ENCODE data around the gene RAD1.

The RAD1 gene, protein sequence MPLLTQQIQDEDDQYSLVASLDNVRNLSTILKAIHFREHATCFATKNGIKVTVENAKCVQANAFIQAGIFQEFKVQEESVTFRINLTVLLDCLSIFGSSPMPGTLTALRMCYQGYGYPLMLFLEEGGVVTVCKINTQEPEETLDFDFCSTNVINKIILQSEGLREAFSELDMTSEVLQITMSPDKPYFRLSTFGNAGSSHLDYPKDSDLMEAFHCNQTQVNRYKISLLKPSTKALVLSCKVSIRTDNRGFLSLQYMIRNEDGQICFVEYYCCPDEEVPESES

DNA sequence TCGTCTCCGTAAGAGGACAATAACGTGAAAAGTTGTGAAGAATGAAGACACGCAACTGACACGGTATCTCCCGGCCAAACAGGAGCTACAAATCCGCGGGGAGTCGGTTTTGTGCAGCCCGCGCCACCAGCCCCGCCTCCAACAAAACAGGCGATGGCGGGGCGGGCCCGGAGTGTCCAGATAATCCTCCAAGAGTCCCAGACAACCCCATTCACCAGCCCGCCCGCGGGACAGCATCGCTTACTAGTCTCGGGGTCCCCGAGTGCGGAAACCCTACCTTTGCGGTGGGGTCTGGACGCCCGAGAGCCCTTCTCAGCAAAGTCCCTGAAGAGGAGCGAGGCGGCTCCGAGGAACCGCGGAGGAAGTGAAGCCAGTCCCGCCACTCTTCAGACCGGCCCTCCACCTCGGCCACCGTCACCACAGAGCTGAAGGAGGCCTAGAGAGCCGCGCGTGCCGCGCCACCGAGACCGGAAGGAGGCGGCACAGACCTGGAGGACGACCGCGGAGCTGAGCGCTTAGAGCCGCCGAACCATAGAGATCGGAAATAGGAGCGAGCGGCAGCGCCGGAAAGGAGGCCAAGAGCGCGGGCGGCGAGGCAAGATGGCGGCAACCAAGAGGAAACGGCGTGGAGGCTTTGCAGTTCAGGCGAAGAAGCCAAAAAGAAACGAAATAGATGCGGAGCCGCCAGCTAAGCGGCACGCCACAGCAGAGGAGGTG, at the start of gene RAD1, which contains the start of gene BRIX1:
TSS of gene RAD1 (minus strand) at position 366 of the 717 bp plus-strand sequence. CDS start 612 bp downstream, outside the sequence.
TSS of gene BRIX1 (plus strand) at position 573 of the 717 bp plus-strand sequence. CDS start at position 601, 28 bp downstream.
- peak within 1 kb of the TSS; percentile 96 to 98 for H3K9ac ChIP-seq (ENCODE audit: low read length in 2 of 2)
- peaks cover 8 to 10% of the 10 kb centered on the region in 2 donors for H3K36me3 ChIP-seq (ENCODE audit: control insufficient read depth in 2 of 2, insufficient read depth in 2 of 2, low read length in 2 of 2)
- peak within 1 kb of the TSS; percentile 82 to 99 for H3K4me3 ChIP-seq (ENCODE audit: low read length in 2 of 2)
- H3K27me3 ChIP-seq (ENCODE audit: control insufficient read depth in 1 of 2, insufficient read depth in 2 of 2, low read length in 2 of 2): no peaks in the 10 kb centered on the region
- H3K9me3 ChIP-seq (ENCODE audit: control insufficient read depth in 2 of 2, low read length in 2 of 2): no peaks in the 10 kb centered on the region
- peaks cover 20% of the 10 kb centered on the region for H3K4me1 ChIP-seq (ENCODE audit: control insufficient read depth, insufficient read depth, low read length)
- H3K27ac ChIP-seq (ENCODE audit: low read length): peak within 1 kb of the TSS; percentile 80

- no peaks in the 10 kb centered on the region for H3K9me3 ChIP-seq (ENCODE audit: control insufficient read depth in 2 of 2, low read length in 2 of 2)
- no peak overlapping the region for H3K9ac ChIP-seq (ENCODE audit: low read length in 2 of 2)
- peaks cover 0 to 2% of the 10 kb centered on the region in 2 donors for H3K36me3 ChIP-seq (ENCODE audit: control insufficient read depth in 2 of 2, insufficient read depth in 2 of 2, low read length in 2 of 2)
- no peak overlapping the region for H3K4me3 ChIP-seq (ENCODE audit: low read length in 2 of 2)
- H3K4me1 ChIP-seq (ENCODE audit: control insufficient read depth, insufficient read depth, low read length): no peaks in the 10 kb centered on the region
- no peaks in the 10 kb centered on the region for H3K27me3 ChIP-seq (ENCODE audit: control insufficient read depth in 1 of 2, insufficient read depth in 2 of 2, low read length in 2 of 2)
- H3K27ac ChIP-seq (ENCODE audit: low read length): no peak overlapping the region
Measured at GRCh38 chr5:34959323-34959722, 44.0 kb upstream of the RAD1 start.

DNA sequence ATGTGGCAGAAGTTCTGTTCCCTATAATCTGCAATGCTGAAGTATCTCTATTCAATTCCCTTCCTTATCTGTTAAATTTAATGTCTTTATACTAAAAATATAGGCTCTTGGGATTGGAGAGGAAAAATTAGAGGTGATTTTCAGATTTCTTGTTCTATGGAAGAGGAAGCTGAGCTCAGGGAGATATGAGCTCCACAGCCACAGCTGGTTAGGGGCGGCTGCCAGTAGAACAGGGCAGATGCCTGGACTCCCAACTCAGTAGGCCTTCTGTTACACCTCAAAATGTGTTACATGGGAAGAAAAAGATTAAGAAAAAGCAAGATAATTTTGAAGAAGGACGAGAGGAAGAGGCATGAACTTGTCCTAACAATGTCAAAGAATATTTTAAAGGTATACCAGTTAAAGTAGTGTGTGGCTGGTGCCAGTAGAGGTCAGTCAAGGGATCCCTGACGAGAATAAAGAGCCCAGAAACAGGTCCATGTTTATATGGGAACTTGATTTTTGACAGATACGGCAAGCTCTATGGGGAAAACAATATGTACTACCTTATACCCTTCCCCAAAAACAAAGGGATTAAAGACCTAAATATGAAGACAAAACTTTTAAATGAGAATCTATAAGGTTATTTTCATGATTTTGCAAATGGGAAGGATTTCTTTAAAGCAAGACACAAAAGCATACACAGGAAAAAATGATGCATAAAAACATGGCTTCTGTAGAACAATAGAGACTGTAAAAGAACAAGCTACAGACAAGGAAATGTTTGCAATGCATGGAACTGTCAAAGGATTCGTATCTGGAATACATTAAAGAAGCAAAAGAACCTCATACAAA, 42.8 kb upstream of the RAD1 start:
- Histone ChIP-seq H3K27me3 (ENCODE audit: control insufficient read depth in 1 of 2, insufficient read depth in 2 of 2, low read length in 2 of 2) (no peaks in the 10 kb centered on the region), H3K4me3 (ENCODE audit: low read length in 2 of 2) (no peak overlapping the region), H3K9me3 (ENCODE audit: control insufficient read depth in 2 of 2, low read length in 2 of 2) (no peaks in the 10 kb centered on the region), H3K27ac (ENCODE audit: low read length) (no peak overlapping the region), H3K4me1 (ENCODE audit: control insufficient read depth, insufficient read depth, low read length) (no peaks in the 10 kb centered on the region), H3K9ac (ENCODE audit: low read length in 2 of 2) (no peak overlapping the region), H3K36me3 (ENCODE audit: control insufficient read depth in 2 of 2, insufficient read depth in 2 of 2, low read length in 2 of 2) (peaks cover 3 to 6% of the 10 kb centered on the region in 2 donors)

GRCh38 chr5:34957321-34957720, 42.0 kb upstream of the RAD1 start:
- no peak overlapping the region for H3K9ac ChIP-seq (ENCODE audit: low read length in 2 of 2)
- no peaks in the 10 kb centered on the region for H3K4me1 ChIP-seq (ENCODE audit: control insufficient read depth, insufficient read depth, low read length)
- H3K4me3 ChIP-seq (ENCODE audit: low read length in 2 of 2): no peak overlapping the region
- peaks cover 3 to 7% of the 10 kb centered on the region in 2 donors for H3K36me3 ChIP-seq (ENCODE audit: control insufficient read depth in 2 of 2, insufficient read depth in 2 of 2, low read length in 2 of 2)
- H3K9me3 ChIP-seq (ENCODE audit: control insufficient read depth in 2 of 2, low read length in 2 of 2): no peaks in the 10 kb centered on the region
- no peaks in the 10 kb centered on the region for H3K27me3 ChIP-seq (ENCODE audit: control insufficient read depth in 1 of 2, insufficient read depth in 2 of 2, low read length in 2 of 2)
- no peak overlapping the region for H3K27ac ChIP-seq (ENCODE audit: low read length)

DNA sequence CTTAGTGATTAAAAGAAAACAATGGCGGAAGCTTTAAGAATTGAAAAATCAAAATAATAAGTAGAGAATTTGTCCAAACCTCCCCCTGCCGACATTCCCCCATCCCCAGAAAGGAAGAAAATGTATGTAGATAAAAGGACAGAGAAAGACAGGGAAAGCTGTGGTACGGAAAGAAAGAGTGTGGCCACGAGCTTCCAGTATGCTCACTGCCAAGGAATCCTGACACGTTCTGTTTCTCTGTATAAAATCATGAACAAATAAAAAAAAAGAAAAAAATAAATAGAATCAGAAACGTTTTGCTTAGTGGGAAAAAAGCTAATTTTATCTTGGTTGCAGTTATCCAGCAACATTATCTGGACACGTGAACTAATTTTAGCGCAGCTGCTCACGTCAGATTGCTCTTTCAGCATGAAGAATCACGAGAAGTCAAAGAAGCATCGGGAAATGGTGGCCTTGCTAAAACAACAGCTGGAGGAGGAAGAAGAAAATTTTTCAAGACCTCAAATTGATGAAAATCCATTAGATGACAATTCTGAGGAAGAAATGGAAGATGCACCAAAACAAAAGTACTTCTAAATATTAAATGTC, 29.2 kb upstream of the RAD1 start:
- Histone ChIP-seq H3K27ac (ENCODE audit: low read length) (no peak overlapping the region), H3K4me3 (ENCODE audit: low read length in 2 of 2) (no peak overlapping the region), H3K9me3 (ENCODE audit: control insufficient read depth in 2 of 2, low read length in 2 of 2) (no peaks in the 10 kb centered on the region), H3K4me1 (ENCODE audit: control insufficient read depth, insufficient read depth, low read length) (no peaks in the 10 kb centered on the region), H3K36me3 (ENCODE audit: control insufficient read depth in 2 of 2, insufficient read depth in 2 of 2, low read length in 2 of 2) (peaks cover 10 to 23% of the 10 kb centered on the region in 2 donors), H3K27me3 (ENCODE audit: control insufficient read depth in 1 of 2, insufficient read depth in 2 of 2, low read length in 2 of 2) (no peaks in the 10 kb centered on the region), H3K9ac (ENCODE audit: low read length in 2 of 2) (no peak overlapping the region)

DNA sequence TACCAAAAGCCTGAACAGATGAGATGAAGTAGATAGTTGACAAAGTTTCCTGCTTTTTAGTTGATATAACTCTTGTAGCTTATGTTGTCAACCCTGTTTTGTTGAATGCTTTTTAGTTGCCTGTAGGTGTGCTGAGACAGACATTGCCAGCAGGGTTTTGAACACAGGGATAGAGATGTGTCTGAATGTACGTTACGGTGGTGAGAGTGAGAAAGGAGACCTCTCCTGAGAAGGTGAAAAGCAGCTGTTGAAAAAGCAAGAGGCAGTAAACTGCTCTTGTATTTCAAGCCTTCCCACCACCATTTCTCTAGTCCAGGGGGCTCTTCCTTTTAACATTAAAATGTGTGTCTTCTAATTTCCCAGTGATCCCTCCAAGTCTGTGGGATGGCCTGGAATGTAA, 28.7 kb upstream of the RAD1 start:
- Histone ChIP-seq H3K9ac (ENCODE audit: low read length in 2 of 2) (no peak overlapping the region), H3K4me3 (ENCODE audit: low read length in 2 of 2) (no peak overlapping the region), H3K4me1 (ENCODE audit: control insufficient read depth, insufficient read depth, low read length) (no peaks in the 10 kb centered on the region), H3K9me3 (ENCODE audit: control insufficient read depth in 2 of 2, low read length in 2 of 2) (no peaks in the 10 kb centered on the region), H3K27me3 (ENCODE audit: control insufficient read depth in 1 of 2, insufficient read depth in 2 of 2, low read length in 2 of 2) (no peaks in the 10 kb centered on the region), H3K36me3 (ENCODE audit: control insufficient read depth in 2 of 2, insufficient read depth in 2 of 2, low read length in 2 of 2) (peaks cover 10 to 18% of the 10 kb centered on the region in 2 donors), H3K27ac (ENCODE audit: low read length) (no peak overlapping the region)

DNA sequence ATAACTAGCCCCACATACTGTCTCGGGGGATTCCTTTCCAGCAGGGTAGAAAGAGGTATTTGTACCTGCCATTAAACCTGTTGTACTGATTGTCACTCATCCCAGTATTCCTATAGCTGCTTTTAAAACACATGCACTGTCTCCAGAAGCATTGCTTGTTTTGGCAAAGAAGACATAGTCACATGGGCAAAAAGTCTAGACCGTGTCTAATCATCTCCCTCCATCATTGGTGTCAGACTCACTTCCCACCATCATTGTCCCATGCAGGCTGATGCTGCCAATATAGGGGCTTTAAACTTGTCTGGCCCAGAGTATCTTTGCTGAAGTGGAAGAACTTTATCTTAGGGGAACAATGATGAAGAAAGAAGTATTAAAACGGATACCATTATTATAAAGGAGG, 26.6 kb upstream of the RAD1 start:
- no peaks in the 10 kb centered on the region for H3K27me3 ChIP-seq (ENCODE audit: control insufficient read depth in 1 of 2, insufficient read depth in 2 of 2, low read length in 2 of 2)
- H3K36me3 ChIP-seq (ENCODE audit: control insufficient read depth in 2 of 2, insufficient read depth in 2 of 2, low read length in 2 of 2): peaks cover 25 to 29% of the 10 kb centered on the region in 2 donors
- H3K9ac ChIP-seq (ENCODE audit: low read length in 2 of 2): no peak overlapping the region

GRCh38 chr5:34932947-34933346, 17.6 kb upstream of the RAD1 start:
- Histone ChIP-seq H3K9me3 (ENCODE audit: control insufficient read depth in 2 of 2, low read length in 2 of 2) (no peaks in the 10 kb centered on the region), H3K27ac (ENCODE audit: low read length) (no peak overlapping the region), H3K4me1 (ENCODE audit: control insufficient read depth, insufficient read depth, low read length) (peaks cover 5% of the 10 kb centered on the region), H3K4me3 (ENCODE audit: low read length in 2 of 2) (no peak overlapping the region), H3K36me3 (ENCODE audit: control insufficient read depth in 2 of 2, insufficient read depth in 2 of 2, low read length in 2 of 2) (peaks cover 9 to 12% of the 10 kb centered on the region in 2 donors), H3K27me3 (ENCODE audit: control insufficient read depth in 1 of 2, insufficient read depth in 2 of 2, low read length in 2 of 2) (no peaks in the 10 kb centered on the region), H3K9ac (ENCODE audit: low read length in 2 of 2) (no peak overlapping the region)

More for the DNA sequence above, 26.6 kb upstream of the RAD1 start:
- Histone ChIP-seq H3K4me1 (ENCODE audit: control insufficient read depth, insufficient read depth, low read length) (no peaks in the 10 kb centered on the region), H3K27ac (ENCODE audit: low read length) (no peak overlapping the region), H3K9me3 (ENCODE audit: control insufficient read depth in 2 of 2, low read length in 2 of 2) (no peaks in the 10 kb centered on the region), H3K4me3 (ENCODE audit: low read length in 2 of 2) (no peak overlapping the region)

DNA sequence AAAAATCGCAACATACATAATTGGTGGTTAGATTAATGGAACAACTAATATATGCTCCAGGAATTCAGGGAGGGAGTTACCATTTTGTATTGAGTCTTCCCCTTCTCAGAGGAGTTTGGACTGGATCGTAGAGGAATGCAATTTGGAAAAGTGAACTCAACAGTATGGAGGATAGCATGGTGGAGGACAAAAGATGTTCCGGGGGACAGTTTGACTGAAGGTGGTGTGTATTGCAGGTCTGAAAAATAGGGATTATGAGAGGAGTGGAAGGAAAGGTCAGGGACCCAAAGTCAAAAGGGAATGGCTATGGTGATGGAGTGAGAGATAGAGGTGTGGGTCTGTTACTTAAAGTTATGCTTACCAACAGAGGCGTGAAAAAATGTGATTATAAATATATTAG, 15.6 kb upstream of the RAD1 start:
- Histone ChIP-seq H3K9me3 (ENCODE audit: control insufficient read depth in 2 of 2, low read length in 2 of 2) (no peaks in the 10 kb centered on the region), H3K36me3 (ENCODE audit: control insufficient read depth in 2 of 2, insufficient read depth in 2 of 2, low read length in 2 of 2) (peaks cover 0 to 3% of the 10 kb centered on the region in 2 donors), H3K4me1 (ENCODE audit: control insufficient read depth, insufficient read depth, low read length) (peaks cover 5% of the 10 kb centered on the region), H3K27me3 (ENCODE audit: control insufficient read depth in 1 of 2, insufficient read depth in 2 of 2, low read length in 2 of 2) (no peaks in the 10 kb centered on the region), H3K27ac (ENCODE audit: low read length) (peak overlapping the region; percentile 90), H3K9ac (ENCODE audit: low read length in 2 of 2) (peak overlapping the region; percentile 81 to 83), H3K4me3 (ENCODE audit: low read length in 2 of 2) (peak overlapping the region; percentile 74 to 87)

DNA sequence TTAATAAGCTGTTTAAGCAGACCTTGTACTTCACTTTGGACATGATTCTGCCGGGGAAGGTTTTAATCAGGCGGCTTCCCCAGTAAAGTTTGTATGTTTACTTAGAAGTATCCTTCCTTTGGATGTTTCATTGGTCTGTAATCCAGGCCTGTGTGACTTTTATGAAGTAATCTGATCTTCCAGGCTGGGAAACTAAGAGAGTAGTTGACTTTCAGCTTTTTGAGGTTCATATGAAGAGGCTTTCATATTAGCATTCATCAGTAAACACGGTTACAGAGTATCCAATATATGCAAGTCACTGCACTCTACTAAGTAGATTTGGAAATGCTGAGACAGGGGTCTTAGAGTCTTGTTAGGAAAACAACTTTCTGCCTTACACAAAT, 15.1 kb upstream of the RAD1 start:
- Histone ChIP-seq H3K4me3 (ENCODE audit: low read length in 2 of 2) (peak overlapping the region; percentile 74 to 87), H3K27me3 (ENCODE audit: control insufficient read depth in 1 of 2, insufficient read depth in 2 of 2, low read length in 2 of 2) (no peaks in the 10 kb centered on the region), H3K36me3 (ENCODE audit: control insufficient read depth in 2 of 2, insufficient read depth in 2 of 2, low read length in 2 of 2) (peaks cover under 1 to 3% of the 10 kb centered on the region in 2 donors), H3K4me1 (ENCODE audit: control insufficient read depth, insufficient read depth, low read length) (peaks cover 5% of the 10 kb centered on the region), H3K9me3 (ENCODE audit: control insufficient read depth in 2 of 2, low read length in 2 of 2) (no peaks in the 10 kb centered on the region), H3K27ac (ENCODE audit: low read length) (peak overlapping the region; percentile 90), H3K9ac (ENCODE audit: low read length in 2 of 2) (peak overlapping the region; percentile 81 to 83)

Data from stomach smooth muscle (tissue), 2 donors.